SK-MEL-5 (cell line): ENCODE measurements around the gene GRAMD2B. TPM values are rescaled to one million over a fixed set of nuclear protein-coding genes. Genes with fewer than 3 reads are reported as not detected.

Experiments used
- DNase-seq: peaks from one replicate; pipeline ENCODE4 v3.0.0-alpha.2; 2016; ENCODE audit warnings: low read depth, low spot score
- in situ Hi-C: cut with HindIII; loops from 2 replicates; pipeline ENCODE4 v1.10.0; 2016; ENCODE audit warnings: low sequenced_read_pairs, high pct_unique_total_duplicates, low pct_unique_long_range_greater_than_20kb
- total RNA-seq: library from RNA; depleted of rRNA; stranded (reverse); fragments of >200 nt; shearing (Covaris generic); gene quantifications from 2 replicates; pipeline ENCODE4 v1.2.3, GENCODE V29; 2014; rRNA removed

The GRAMD2B gene
- total RNA-seq, 1 experiment from 2014 or later = 3.2 TPM

DNA sequence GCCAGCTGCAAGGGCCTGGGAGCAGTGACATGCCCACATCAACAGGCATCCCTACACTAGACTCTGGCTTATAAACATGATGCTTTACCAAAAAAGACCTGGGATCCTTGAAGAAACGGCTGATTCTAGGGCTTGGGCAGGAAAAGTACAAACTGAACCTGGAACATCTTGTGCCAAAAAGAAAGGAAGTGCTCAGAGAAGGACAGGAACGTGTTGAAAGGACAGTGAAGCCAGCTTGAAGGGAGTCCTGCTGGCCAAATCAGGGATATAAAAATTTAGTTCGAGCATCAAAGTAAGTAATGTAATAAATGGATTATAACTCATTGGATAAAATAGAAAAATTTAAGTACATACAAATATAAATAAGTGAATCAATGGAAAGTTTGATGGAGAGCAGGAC lies 113.7 kb downstream of the GRAMD2B start:
- in situ Hi-C loops = no loop called here
- DNase-seq = no peak

DNA sequence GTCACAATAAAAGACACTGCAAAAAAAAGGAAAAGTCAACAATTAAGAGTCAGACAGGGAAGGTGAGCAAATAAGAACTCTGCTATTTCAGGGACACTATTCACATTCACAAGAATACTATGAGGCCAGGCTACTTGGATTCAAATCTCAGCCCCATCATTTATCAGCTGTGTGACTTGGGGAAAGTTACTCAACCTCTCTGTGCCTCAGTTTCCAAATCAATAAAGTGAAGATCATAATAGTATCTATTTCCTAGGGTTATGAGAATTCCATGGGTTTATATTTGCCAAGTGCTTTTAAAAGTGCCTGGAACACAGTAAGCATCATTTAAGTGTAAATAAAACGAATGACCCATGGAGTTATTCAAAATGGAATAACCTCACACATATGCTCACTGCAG lies 115.4 kb downstream of the GRAMD2B start:
- in situ Hi-C loops = no loop called here
- no peak for DNase-seq

DNA sequence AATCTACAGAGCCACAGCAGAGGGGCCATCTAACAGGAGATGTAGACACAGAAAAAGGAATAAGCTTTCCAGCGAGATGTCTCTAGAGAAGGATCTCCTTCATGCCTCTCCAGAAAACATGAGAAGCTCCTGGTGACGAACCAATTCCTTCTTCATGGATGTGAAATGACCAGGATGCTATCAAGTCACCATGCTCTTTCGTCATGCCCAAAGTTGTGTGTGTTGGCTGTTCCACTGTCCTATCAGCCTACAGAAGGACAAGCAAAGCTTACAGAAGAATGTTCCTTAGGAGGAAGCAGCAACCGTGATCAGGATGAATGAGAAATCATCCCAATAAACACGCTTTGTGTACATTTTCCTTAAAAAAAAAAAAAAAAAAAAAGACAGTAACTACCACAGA lies 117.4 kb downstream of the GRAMD2B start:
- in situ Hi-C loops = loop anchor here (10.0 kb wide), 1 partner anchor 306 kb away; no protein-coding TSS in a partner anchor
- DNase-seq = no peak

DNA sequence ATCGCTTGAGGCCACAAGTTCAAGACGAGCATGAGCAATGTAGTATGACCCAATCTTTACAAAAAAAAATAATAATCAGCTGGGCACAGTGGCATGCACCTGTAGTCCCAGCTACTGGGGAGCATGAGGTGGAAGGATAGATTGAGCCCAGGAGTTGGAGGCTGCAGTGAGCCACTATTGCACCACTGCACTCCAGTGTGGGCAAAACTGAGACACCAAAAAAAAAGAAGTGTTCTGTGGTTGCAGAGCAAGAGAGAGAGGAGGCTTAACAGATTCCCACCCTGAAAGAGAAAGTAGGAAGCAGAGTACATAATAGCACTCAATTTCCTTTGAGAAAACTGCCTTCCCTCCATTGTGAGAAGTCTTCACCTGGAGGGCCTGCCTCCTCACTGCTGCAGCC lies 119.2 kb downstream of the GRAMD2B start:
- in situ Hi-C loops = loop anchor here (10.0 kb wide), 1 partner anchor 308 kb away; no protein-coding TSS in a partner anchor

DNA sequence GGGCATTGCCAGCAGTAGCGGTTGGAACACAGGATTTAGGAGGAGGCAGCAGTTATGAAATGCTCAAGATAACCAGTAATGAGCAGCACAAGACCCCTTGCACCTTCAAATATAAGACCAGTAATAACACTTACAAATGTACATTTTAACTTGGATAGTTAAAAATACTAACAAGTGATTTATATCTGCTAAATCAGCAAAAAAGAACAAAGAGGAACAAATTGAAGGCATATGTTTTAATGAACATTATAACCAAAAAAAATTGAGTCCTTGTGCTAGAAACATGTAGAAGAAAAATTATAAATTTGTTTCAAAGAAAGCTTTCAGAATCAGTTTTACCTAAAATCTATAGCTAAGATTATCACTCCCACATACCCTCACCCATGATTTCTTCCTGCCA lies 119.8 kb downstream of the GRAMD2B start:
- in situ Hi-C loops = loop anchor here (10.0 kb wide), 1 partner anchor 308 kb away; no protein-coding TSS in a partner anchor
- DNase-seq = no peak

More for the DNA sequence above, 119.2 kb downstream of the GRAMD2B start:
- DNase-seq = no peak

DNA sequence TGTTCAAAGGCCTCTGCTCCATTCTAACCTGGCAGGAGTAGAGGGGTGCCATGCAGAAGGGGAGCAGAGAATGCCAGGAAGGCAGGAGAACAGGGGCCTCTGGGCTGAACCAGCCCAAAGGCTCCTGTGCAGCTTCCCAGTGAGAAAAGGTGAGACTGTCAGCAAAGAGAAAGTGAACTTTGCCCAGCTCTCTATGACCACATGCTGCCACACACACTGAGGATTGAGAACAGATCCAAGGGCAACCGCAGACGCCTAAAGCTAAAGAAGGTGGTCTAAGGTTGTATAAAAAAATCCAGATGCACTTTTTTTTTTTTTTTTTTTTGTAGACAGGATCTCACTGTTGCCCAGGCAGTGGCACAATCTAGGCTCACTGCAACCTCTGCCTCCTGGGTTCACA lies 120.5 kb downstream of the GRAMD2B start:
- no peak for DNase-seq
- in situ Hi-C loops = loop anchor here (10.0 kb wide), 1 partner anchor 309 kb away; no protein-coding TSS in a partner anchor

Other genes with a start within 250 kb of the GRAMD2B start
- 34.7 and 34.9 TPM in 2 replicates for gene ALDH7A1, start 171.8 kb downstream of the GRAMD2B start, total RNA-seq
- gene PHAX, start 177.5 kb downstream of the GRAMD2B start, total RNA-seq = 46.7 and 63.2 TPM in 2 replicates